ENCODE results near the gene GNB4.

Gene GNB4

DNA sequence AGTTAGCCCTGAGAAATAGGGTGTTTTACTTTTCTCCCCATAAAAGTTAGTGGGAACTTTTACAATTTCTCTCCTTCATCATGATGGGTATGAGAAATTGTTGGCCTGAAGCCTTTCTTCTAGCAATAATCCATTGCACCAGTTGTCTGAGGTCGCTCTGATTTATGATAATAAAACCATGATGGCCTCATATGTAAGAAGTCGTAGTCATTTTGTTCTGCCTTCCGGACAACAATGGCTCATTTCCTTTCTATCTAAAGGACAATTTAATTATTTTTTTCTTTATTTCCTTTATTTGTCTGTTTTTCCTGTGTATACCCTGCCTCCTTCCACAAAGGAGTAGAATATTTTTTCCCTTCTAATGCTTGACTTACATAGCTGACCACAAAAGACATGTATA is 31.6 kb upstream of the GNB4 start:
- DNase-seq (ENCODE audit: low spot score) (no peak), ATAC-seq (ENCODE audit: low read depth) (no peak)
- H3K36me3 ChIP-seq (ENCODE audit: low read depth): no peaks in the 10 kb centered on the region
- no peaks in the 10 kb centered on the region for H3K27me3 ChIP-seq (ENCODE audit: insufficient read depth, poor library complexity, severe bottlenecking)
- no peaks in the 10 kb centered on the region for H3K9me3 ChIP-seq (ENCODE audit: severe bottlenecking)
- no peak for TF ChIP-seq CTCF (IDR thresholded peaks at IDR 0.05; ENCODE audit: poor library complexity, severe bottlenecking)
- H3K27ac ChIP-seq (ENCODE audit: poor library complexity, severe bottlenecking): no peak overlapping the region
- no peak overlapping the region for H3K4me3 ChIP-seq (ENCODE audit: severe bottlenecking)
- no peaks in the 10 kb centered on the region for H3K4me1 ChIP-seq (ENCODE audit: insufficient read depth, poor library complexity, severe bottlenecking)

DNA sequence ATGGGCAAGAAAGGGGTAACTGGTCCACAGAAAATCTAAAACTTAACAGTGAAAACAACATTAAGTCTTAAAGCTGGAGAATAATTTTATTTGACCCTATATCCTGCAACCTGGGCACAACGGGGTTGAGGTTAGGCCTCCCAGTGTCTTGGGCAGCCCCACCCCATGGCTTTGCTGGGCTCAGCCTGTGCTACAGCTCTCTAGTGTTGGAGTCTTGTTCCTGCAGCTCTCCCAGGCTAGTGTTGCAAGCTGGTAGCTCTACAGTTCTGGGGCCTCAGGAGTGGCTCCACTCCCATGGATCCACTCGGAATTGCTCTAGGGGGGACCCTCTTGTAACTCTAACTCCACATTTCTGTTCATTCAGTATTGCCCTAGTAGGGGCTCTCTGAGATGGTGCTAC is 24.9 kb upstream of the GNB4 start:
- Histone ChIP-seq H3K36me3 (ENCODE audit: low read depth) (no peaks in the 10 kb centered on the region), H3K4me1 (ENCODE audit: insufficient read depth, poor library complexity, severe bottlenecking) (no peaks in the 10 kb centered on the region), H3K27ac (ENCODE audit: poor library complexity, severe bottlenecking) (no peak overlapping the region), H3K9me3 (ENCODE audit: severe bottlenecking) (no peaks in the 10 kb centered on the region), H3K4me3 (ENCODE audit: severe bottlenecking) (no peak overlapping the region), H3K27me3 (ENCODE audit: insufficient read depth, poor library complexity, severe bottlenecking) (no peaks in the 10 kb centered on the region)
- TF ChIP-seq CTCF (IDR thresholded peaks at IDR 0.05; ENCODE audit: poor library complexity, severe bottlenecking): no peak
- DNase-seq (ENCODE audit: low spot score) (no peak), ATAC-seq (ENCODE audit: low read depth) (no peak)

DNA sequence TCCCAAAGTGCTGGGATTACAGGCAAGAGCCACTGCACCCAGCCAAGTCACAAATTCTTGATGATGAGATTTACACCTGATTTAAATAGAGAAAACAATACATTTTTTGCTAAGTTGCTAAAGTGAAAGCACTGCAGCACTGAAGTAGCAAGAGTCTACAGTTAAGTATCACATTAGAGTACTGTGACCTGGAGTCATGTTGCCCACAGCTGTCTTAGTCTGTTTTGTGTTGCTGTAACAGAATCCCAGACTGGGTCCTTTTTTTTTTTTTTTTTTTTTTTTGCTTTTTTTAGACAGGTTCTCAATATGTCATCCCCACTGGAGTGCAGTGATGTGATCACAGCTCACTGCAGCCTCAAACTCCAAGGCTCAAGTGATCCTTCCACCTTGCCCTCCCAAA is 23.2 kb upstream of the GNB4 start:
- TF ChIP-seq CTCF (IDR thresholded peaks at IDR 0.05; ENCODE audit: poor library complexity, severe bottlenecking): no peak
- no peak overlapping the region for H3K27ac ChIP-seq (ENCODE audit: poor library complexity, severe bottlenecking)
- H3K9me3 ChIP-seq (ENCODE audit: severe bottlenecking): no peaks in the 10 kb centered on the region
- H3K27me3 ChIP-seq (ENCODE audit: insufficient read depth, poor library complexity, severe bottlenecking): no peaks in the 10 kb centered on the region
- ATAC-seq (ENCODE audit: low read depth): no peak
- H3K4me1 ChIP-seq (ENCODE audit: insufficient read depth, poor library complexity, severe bottlenecking): no peaks in the 10 kb centered on the region
- H3K36me3 ChIP-seq (ENCODE audit: low read depth): no peaks in the 10 kb centered on the region
- no peak for DNase-seq (ENCODE audit: low spot score)
- no peak overlapping the region for H3K4me3 ChIP-seq (ENCODE audit: severe bottlenecking)

- no peaks in the 10 kb centered on the region for H3K27me3 ChIP-seq (ENCODE audit: insufficient read depth, poor library complexity, severe bottlenecking)
- no peaks in the 10 kb centered on the region for H3K9me3 ChIP-seq (ENCODE audit: severe bottlenecking)
- DNase-seq (ENCODE audit: low spot score): no peak
- no peak overlapping the region for H3K4me3 ChIP-seq (ENCODE audit: severe bottlenecking)
- no peak for TF ChIP-seq CTCF (IDR thresholded peaks at IDR 0.05; ENCODE audit: poor library complexity, severe bottlenecking)
- no peak overlapping the region for H3K27ac ChIP-seq (ENCODE audit: poor library complexity, severe bottlenecking)
- no peaks in the 10 kb centered on the region for H3K36me3 ChIP-seq (ENCODE audit: low read depth)
- no peak for ATAC-seq (ENCODE audit: low read depth)
- no peaks in the 10 kb centered on the region for H3K4me1 ChIP-seq (ENCODE audit: insufficient read depth, poor library complexity, severe bottlenecking)
These were observed 22.3 kb upstream of the GNB4 start for GRCh38 chr3:179473565-179473964.

- ATAC-seq (ENCODE audit: low read depth) (no peak), DNase-seq (ENCODE audit: low spot score) (no peak)
- Histone ChIP-seq H3K36me3 (ENCODE audit: low read depth) (no peaks in the 10 kb centered on the region), H3K27ac (ENCODE audit: poor library complexity, severe bottlenecking) (no peak overlapping the region), H3K4me3 (ENCODE audit: severe bottlenecking) (no peak overlapping the region), H3K4me1 (ENCODE audit: insufficient read depth, poor library complexity, severe bottlenecking) (no peaks in the 10 kb centered on the region), H3K9me3 (ENCODE audit: severe bottlenecking) (no peaks in the 10 kb centered on the region), H3K27me3 (ENCODE audit: insufficient read depth, poor library complexity, severe bottlenecking) (no peaks in the 10 kb centered on the region)
- no peak for TF ChIP-seq CTCF (IDR thresholded peaks at IDR 0.05; ENCODE audit: poor library complexity, severe bottlenecking)
These were observed 13.2 kb upstream of the GNB4 start for GRCh38 chr3:179464323-179465092.

Data from RWPE2 (cell line).